Measurements from ENCODE around the gene PHAF1.

The PHAF1 gene

DNA sequence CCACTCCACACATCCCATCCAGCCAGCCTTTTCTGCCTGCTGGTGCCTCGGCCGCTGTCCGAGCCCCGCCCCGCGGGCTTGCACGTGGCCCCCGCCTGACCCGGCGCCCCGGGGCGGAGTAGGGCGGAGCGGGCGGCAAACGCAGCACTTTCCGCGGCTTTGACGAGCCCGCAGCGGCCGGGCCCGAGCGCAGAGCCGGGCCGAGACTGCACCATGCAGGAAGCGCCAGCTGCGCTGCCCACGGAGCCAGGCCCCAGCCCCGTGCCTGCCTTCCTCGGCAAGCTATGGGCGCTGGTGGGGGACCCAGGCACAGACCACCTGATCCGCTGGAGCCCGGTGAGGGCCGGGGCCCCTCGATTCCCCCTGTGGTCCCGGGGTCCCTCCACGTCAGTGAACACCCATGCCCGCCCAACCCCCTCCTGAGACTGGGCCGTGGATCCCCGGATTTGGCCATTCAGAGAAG is 54.9 kb downstream of the PHAF1 start, which contains the start of gene HSF4:
Gene HSF4 (plus strand): TSS at position 147 of the 463 bp plus-strand sequence. CDS start 67 bp downstream, at position 214.
- peak; percentile 44 for DNase-seq

DNA sequence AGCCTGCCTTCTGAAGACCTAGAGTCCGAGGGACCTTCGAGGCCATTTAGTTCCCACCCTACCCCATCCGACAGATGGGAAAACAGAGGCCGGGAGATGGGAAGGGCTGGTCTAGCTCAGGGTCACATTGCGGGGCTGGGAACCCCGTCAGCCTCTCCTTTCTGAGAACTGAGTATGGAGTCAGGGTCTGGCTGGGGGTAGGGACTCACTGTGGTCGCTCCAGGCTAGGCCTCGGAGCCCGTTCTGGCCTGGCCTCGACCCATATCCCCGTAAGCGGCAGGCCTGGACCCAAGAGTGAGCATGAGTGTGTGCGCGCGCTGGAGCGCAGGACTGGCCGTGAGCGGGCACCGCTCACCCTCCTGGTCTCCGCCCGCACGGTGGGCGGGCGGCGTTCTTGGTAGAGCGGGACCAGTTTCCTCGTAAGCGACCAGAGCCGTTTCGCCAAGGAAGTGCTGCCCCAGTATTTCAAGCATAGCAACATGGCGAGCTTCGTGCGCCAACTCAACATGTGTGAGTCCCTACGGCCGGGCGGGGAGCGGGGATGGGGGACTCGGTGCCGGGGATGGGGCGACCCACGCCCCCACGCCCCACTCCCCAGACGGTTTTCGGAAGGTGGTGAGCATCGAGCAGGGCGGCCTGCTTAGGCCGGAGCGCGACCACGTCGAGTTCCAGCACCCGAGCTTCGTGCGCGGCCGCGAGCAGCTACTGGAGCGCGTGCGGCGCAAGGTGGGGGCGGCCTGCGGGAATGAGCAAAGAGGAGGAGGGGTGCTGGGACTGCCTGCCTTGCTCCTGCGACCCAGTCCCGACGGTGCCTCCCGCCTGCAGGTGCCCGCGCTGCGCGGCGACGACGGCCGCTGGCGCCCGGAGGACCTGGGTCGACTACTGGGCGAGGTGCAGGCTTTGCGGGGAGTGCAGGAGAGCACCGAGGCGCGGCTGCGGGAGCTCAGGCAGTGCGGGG is 55.7 kb downstream of the PHAF1 start:
- peak; percentile 41 for DNase-seq

DNA sequence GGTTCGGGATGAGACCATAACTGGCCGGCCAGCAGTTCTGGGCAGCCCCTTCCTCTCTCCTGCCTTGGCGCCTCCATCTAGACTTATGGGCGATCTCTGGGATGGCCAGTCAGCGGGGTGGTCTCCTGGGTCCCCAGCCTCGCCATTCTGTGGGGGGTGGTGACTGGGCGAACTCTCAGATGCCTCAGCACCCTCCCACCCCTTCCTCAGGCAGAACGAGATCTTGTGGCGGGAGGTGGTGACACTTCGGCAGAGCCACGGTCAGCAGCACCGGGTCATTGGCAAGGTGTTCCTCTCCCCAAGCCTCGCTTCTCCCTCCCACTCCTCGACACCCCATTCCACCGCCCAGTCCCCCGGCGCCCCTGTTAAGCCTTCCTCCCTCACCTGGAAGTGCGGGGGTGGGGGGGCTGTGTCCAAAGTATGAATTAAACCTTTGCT is 56.4 kb downstream of the PHAF1 start:
- no peak for DNase-seq

DNA sequence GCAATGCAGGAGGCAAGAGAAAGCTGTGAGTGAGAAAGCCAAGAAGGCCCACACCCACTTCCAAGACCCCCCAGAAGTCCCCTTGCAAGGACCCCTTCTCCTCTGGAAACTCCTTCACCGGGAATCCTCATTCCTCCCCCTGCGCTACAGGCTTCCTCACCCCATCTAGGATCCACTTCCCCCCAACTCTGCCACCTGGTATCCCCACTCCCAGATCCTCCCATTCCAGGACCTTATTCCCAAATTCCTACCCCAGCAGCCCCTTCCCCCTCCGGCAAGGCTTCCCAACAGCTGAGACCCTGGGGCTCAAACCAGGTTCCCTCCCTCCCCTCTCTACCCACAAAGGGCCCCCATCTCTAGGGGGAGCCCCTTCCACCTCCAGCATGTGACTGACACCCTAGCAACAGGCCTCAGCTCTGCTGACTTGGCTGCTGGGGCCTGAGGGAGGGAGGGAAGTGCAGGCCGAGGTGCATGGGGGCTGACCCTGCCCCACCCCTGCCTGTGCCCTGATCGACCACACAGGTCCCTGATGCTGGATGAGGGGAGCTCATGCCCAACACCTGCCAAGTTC is 56.9 kb downstream of the PHAF1 start:
- no peak for DNase-seq

DNA sequence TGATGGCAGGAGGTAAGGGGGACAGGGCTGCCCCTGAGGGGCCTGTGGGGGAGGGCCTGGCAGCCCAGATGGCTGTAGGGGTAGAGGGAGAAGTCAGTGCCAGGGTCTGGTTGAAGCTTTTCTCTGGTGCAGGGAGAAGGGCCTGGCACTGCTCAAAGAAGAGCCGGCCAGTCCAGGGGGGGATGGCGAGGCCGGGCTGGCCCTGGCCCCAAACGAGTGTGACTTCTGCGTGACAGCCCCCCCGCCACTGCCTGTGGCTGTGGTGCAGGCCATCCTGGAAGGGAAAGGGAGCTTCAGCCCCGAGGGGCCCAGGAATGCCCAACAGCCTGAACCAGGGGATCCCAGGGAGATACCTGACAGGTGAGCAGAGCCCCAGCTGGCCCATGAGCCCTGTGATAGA is 57.8 kb downstream of the PHAF1 start:
- no peak for DNase-seq

DNA sequence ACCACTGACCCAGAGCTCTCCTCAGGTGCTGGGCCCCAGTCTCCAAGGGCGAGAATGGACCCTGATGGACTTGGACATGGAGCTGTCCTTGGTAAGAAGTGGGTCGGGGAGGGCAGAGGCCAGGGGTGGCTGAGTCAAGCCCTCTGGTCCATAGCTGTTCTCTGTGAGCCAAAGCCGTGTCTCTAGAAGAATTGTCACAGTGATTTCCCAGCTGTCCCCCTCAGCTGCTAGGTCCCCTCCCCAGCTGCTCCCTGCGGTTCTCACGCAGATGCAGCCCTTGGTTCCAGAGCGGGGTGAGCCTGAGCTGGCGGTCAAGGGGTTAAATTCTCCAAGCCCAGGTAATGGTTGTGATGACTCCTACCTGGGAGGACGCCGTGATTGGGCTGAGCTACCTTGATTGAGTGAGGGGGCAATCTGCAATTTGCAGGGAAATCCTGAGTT is 59.3 kb downstream of the PHAF1 start:
- DNase-seq, result no peak

DNA sequence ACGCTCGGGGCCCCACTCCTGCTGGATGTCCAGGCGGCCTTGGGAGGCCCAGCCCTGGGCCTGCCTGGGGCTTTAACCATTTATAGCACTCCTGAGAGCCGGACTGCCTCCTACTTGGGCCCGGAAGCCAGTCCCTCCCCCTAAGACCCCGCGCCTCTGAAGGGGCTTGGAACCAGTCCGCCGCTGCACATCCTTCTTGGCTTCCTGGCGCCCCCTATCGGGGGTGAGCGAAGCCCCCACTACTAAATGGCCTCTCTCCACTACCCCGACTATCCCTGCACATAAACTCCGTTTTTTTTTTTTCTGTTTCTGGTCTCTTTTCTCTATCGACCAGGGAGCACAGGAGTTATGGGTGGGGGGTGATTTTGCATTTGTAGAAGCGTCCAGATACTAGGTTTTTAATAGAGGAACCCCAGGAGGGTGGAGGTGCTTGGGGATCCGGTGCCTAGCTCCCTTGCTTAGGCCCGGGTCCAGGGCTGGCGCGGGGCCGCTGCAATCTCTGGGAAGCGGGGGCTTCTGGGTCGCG is 60.0 kb downstream of the PHAF1 start:
- DNase-seq, result peak; percentile 60

DNA sequence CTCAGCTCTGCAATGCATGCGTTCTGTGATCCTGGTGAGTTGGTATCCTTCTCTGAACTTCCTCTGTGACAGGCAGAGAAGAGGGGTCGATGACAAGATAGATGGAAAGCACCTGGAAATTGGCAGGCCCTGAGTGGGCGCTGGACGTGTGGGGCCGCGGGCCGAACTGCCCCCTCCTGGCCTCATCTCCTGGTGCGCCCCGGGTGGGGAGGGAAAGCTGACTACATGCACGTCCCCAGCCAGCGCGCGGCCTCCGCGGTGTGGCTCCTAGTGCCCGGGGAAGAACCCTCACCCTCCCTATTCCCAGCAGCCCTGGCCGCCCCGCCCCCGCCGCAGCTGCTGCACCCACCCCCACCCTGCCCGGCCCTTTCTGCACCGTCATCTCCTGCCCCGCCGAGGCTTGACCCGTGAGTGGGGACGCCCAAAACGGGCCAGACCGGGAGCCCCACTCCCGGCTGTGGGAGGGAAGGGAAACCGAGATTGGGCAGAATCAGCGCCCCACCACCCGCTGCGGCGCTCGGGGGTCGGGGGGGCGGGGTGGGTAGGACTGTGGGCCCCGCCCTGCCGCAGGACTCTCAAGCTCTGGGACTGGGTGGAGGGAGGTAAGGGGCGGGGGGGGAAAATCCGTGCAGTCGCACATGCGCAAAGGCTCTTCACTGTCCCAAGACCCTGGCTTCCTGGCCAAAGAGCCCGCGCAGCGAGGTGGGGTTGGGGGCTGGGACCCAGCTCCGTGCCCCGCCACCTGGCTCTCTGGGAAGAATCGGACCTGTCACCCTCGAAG is 60.6 kb downstream of the PHAF1 start, which contains the start of gene NOL3:
Gene NOL3 (plus strand): TSS at position 371 of the 781 bp plus-strand sequence.
- peak; percentile 66 for DNase-seq

DNA sequence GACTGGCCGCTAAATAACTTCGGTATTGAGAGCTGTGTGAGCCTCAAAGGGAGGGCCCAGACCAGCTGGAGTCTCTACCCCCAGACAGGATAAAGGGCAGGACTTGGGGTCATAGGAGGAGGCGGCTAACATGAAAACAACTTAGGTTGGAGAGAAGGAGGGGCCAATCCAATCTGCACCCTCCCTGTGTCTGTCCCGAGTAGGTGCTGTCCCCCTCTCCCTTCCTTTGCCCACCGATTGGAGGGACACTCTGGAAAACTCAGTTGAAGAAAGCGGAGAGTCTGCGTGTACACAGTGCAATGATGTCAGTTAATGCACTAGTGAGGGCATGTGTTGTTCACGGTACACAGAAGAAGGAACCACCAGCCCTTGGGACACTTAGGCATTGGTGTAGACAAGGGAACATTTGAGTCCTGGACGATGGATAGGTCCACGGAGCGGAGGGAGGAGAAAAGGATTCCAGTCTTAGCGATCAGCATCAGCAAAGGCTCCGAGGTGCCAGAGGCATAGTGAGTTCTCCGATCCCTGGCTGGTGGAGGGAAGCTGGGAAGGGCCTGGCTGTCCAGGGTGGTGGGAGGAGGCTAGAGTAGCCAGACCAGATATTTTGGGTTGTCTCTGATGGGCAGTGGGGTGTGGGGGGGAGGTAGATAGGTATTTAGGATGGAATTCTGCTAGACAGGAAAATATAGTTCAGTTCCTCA is 61.4 kb downstream of the PHAF1 start:
- peak; percentile 37 for DNase-seq

DNA sequence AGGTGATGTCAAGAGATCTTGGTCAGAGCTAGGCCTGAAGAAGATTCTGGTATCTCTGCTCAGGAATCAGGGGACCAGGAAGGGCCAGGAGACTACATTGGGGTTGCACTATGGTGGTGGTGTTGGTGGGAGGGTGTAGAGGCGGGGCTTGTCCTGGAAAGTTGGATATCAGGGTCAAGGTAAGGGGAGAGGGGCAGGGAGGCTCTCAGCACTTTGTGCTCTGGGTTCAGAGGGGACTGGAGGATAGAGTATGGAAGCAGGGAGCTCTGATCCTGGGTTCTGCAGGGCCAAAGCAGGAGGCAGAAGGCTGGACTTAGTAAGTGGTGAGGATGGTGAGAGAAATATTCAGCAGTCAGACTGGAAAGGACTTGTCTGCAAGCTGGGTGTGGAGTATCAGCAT is 63.6 kb downstream of the PHAF1 start:
- no peak for DNase-seq

DNA sequence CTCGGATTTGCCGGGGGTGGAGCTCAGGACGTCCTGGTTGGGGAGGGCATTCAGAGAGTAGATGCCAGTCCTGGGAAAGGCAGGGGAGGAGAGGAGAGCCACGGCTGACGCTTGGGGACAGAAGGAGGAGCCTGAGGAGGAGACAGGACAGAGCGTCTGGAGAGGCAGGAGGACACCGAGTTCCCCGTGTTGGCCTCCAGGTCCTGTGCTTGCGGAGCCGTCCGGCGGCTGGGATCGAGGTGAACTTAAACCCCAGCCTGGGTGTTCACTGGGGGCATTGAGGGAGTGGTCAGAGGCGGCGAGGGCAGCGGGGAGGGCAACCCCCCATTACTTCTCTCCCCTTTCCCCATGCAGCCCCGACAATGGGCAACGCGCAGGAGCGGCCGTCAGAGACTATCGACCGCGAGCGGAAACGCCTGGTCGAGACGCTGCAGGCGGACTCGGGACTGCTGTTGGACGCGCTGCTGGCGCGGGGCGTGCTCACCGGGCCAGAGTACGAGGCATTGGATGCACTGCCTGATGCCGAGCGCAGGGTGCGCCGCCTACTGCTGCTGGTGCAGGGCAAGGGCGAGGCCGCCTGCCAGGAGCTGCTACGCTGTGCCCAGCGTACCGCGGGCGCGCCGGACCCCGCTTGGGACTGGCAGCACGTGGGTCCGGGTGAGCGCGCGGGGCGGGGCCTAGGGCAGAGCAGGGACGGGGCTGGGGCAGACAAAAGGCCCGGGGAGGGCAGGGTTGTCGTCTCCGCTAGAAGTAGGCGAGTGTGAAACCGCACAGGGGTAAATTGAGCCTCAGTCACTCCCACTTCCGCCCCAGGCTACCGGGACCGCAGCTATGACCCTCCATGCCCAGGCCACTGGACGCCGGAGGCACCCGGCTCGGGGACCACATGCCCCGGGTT is 64.3 kb downstream of the PHAF1 start:
- peak; percentile 92 for DNase-seq

DNA sequence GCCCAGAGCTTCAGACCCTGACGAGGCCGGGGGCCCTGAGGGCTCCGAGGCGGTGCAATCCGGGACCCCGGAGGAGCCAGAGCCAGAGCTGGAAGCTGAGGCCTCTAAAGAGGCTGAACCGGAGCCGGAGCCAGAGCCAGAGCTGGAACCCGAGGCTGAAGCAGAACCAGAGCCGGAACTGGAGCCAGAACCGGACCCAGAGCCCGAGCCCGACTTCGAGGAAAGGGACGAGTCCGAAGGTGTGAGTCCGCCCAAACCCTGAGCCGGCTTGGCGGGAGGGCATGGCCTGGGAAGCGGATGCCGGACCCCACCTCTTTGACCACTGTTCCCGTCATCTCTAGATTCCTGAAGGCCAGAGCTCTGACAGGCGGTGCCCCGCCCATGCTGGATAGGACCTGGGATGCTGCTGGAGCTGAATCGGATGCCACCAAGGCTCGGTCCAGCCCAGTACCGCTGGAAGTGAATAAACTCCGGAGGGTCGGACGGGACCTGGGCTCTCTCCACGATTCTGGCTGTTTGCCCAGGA is 65.0 kb downstream of the PHAF1 start:
- DNase-seq, result no peak

DNA sequence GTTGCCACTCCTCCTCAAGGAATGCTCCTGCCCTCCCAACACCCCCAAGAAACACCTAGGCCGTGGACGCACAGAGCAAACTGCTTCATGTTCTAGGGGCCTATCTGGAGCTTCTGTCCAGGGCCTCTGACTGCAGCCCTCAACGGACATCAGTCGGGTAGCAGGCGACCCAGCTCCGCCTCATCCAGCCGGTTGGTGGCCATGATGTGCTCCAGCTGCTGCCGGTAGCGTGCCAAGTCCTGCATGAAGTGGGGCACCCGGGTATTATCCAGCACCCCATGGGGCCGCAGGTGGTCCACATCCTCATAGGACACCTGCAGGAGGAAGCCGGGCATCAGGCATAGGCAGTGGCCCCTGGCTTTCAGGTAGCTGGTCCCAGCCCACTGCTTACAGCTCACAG is 66.9 kb downstream of the PHAF1 start:
- no peak for DNase-seq

DNA sequence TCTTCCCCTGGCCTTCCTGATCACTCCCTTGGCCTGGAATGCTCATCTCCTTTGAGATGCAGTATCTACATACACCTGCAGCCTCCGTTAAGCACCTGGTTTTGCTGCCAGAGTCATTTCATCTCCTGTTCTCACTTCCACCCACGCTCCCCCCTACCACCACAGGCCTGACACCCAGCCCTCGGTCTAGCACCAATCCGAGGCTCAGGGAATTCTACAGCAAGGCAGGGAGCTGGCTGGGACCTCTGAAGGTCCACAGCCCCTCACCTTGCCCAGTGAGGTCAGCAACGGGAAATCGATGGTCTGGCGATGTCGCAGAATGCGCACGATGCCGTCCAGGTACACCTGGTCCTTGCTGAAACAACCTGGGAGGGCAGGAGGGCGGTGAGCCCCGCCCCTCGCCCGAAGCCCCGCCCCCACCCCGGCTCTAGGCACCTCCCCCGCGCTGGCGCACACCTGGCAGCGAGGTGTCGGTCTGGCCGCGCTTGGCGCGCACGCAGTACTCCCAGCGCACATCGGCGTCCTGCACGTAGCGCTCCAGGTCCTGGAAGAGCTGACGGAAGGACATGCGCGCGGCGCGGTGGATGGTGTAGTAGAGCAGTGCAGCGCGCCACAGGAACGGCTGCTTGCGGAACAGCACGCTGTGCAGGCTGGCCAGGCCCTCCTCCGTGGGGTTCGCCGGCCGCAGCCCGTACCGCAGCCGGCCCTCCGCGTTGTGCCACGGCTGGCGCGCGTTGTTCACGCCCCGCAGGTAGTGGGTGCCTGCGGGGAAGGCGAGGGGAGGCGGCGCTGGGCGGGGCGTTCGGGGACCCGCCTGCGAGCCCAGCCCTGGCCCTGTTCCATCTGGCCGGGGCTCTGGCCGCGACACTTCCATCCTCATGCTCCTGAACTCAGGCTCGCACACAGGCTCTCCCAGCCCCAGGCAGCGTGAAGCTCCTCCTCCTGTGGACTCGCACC is 68.3 kb downstream of the PHAF1 start:
- peak; percentile 73 for DNase-seq

DNA sequence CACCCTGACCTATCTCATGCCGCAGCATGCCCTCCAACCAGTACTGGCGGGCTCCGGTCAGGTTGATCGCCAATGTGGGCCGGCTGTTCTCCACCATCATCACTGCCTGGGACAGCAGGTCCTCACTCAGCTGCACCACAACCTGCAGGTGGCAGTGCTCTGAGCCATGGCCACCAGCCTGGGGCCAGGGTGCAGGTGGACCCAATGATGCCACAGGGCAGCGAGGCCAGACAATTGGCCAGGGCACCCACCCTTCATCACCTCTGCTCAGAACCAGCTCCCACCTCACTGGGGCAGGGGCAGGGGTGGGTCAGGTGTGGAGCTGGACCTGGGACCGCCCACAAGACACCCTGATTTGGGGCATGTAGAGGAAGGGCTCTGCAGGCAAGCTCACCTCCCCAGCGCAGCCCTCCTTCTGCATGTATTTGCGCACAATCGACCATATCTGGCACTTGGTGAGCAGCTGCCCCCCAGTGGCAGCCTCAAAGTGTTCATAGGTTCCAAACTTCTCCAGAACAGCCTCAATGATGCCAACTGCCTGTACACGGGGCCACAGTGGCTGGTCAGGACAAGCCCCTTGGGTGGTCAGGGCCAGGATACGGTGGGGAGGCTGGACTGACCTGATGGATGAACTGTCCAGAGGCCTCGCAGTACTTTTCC is 69.8 kb downstream of the PHAF1 start:
- peak; percentile 73 for DNase-seq

DNA sequence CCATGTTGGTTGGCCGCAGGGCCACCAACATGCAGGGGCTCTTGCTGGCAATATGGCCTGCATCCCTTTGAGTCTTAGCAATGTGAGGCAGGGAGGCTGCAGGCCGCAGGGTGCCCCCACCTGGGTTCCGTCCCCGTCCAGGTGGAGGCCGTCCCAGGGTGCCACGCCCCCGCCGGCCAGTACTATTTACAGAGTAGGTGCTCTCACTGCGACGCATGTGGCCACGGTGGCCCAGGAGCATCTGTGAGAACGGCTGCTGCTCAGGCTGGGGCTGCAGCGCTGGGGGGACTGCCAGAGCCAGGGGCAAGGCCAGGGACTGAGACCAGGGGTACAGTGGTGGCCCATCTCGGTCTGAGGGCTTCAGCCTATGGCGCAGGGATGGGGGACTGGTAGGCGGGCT is 70.4 kb downstream of the PHAF1 start:
- no peak for DNase-seq

DNA sequence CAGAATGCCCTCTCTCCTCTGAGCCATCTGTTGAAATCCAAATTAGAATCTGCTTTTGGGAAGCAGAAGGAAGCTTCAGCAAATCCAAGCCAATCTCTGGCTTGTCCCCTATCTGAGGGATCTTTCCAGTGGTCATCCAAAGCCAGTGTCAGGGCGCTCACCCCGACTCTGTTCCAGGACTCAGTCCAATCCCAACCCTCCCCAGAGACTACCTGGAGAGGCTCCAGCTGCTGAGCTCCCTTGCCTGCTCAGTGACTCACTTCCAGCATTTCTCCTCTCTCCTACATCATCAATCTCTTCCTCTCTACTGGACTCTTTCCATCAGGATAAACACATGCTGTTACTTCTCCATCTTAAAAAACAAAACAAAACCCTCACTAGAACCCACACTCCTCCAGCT is 71.6 kb downstream of the PHAF1 start:
- DNase-seq, result no peak

DNA sequence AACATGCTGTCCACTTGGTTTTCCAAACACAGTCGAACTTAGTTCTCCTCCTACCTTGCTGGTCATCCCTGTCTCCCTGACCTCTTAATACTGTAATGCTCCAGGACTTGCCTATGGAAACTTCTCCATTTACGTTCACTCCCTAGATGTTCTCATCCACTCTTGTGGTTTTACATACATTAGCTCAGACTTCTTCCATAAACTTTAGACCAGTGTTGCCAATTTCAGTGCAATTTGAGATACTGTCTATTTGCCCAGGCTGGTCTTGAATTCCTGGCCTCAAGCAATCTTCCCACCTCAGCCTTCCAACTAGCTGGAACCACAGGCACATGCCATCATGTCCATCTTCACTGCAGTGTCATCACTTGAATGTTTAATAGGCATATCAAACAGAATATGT is 72.5 kb downstream of the PHAF1 start:
- DNase-seq, result no peak

DNA sequence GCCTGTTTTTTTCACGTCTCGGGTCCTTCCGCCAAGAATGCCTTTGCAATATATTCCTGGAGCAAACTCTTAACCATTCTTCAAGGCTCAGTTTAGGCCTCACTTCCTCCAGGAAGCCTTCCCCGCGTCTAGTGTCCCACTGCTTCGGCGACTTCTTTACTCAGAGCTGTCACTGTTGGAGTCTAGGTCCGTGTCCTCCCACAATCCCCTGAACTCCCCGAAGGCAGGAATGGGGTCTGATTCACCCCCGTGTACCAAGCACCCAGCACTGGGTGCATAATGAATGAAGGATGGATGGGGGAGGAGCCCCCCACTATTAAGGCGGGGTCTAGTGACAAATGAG is 73.5 kb downstream of the PHAF1 start:
- DNase-seq, result no peak
